Measurements from ENCODE around the gene FOXL2NB. TPM values are rescaled to one million over a fixed set of nuclear protein-coding genes. Genes with fewer than 3 reads are reported as not detected.
"Not testable (repeated sequence)": the region's sequence is repeated elsewhere in the genome, so short reads cannot be mapped to it uniquely, and the experiment has no call there.

Gene FOXL2NB
- total RNA-seq, 2 experiments from 2014 or later: not detected

- peak; percentile 91 for DNase-seq
- peak; percentile 93 for ATAC-seq
- peak overlapping the region; percentile 80 for H3K4me3 Mint-ChIP-seq
- peak overlapping the region; percentile 78 for H3K27ac Mint-ChIP-seq
- no peaks in the 10 kb centered on the region for H3K36me3 Mint-ChIP-seq (ENCODE audit: low read depth)
- no peaks in the 10 kb centered on the region for H3K9me3 Mint-ChIP-seq
- peaks cover 4% of the 10 kb centered on the region for H3K27me3 Mint-ChIP-seq
- ChIA-PET CTCF (interaction anchor here (0.6 to 11.1 kb wide), 124 partner anchors 8 to 1128 kb away, joined by 3 to 347 read pairs (median 5); partner anchors contain the start of genes CEP70, ESYT3, FAIM and PIK3CB), POLR2A (interaction anchor here (0.7 to 2.0 kb wide), 7 partner anchors 8 to 321 kb away, joined by 3 to 6 read pairs (median 4); partner anchors contain the start of gene CEP70)
- H3K4me1 Mint-ChIP-seq (ENCODE audit: low read depth): peaks cover 3% of the 10 kb centered on the region
- intact Hi-C loops (cut with micrococcal nuclease): loop anchor here (1.0 to 10.0 kb wide), 3 partner anchors 216 to 441 kb away; partner anchors contain the start of gene CEP70
- peak; percentile 90 for TF ChIP-seq CTCF (IDR thresholded peaks at IDR 0.05)
These were observed 31.2 kb upstream of the FOXL2NB start for GRCh38 chr3:138915503-138916498.

GRCh38 chr3:138916824-138917223, 30.2 kb upstream of the FOXL2NB start:
- H3K4me3 Mint-ChIP-seq: no peak overlapping the region
- H3K36me3 Mint-ChIP-seq (ENCODE audit: low read depth): no peaks in the 10 kb centered on the region
- no peaks in the 10 kb centered on the region for H3K9me3 Mint-ChIP-seq
- CTCF ChIA-PET: interaction anchor here (0.6 to 11.1 kb wide), 53 partner anchors 8 to 756 kb away, joined by 3 to 347 read pairs (median 7); partner anchors contain the start of genes CEP70 and ESYT3
- peaks cover 4% of the 10 kb centered on the region for H3K27me3 Mint-ChIP-seq
- DNase-seq (no peak), ATAC-seq (no peak)
- no peak overlapping the region for H3K27ac Mint-ChIP-seq
- H3K4me1 Mint-ChIP-seq (ENCODE audit: low read depth): peaks cover 3% of the 10 kb centered on the region
- intact Hi-C loops (cut with micrococcal nuclease): loop anchor here (1.0 to 10.0 kb wide), 2 partner anchors 218 to 442 kb away; no protein-coding TSS in a partner anchor
- POLR2A ChIA-PET: interaction anchor here (1.5 to 2.0 kb wide), 3 partner anchors 202 to 217 kb away, joined by 3 to 5 read pairs (median 5); no protein-coding TSS in a partner anchor
- no peak for TF ChIP-seq CTCF (IDR thresholded peaks at IDR 0.05)

- POLR2A ChIA-PET: no interaction called here
- Mint-ChIP-seq H3K4me3 (no peak overlapping the region), H3K27ac (no peak overlapping the region), H3K36me3 (ENCODE audit: low read depth) (no peaks in the 10 kb centered on the region), H3K4me1 (ENCODE audit: low read depth) (peaks cover 3% of the 10 kb centered on the region), H3K27me3 (peaks cover 4% of the 10 kb centered on the region), H3K9me3 (no peaks in the 10 kb centered on the region)
- CTCF ChIA-PET: interaction anchor here (2.1 to 11.1 kb wide), 4 partner anchors 15 to 328 kb away, joined by 4 to 347 read pairs (median 190); partner anchors contain the start of gene CEP70
- no peak for TF ChIP-seq CTCF (IDR thresholded peaks at IDR 0.05)
- ATAC-seq (no peak), DNase-seq (no peak)
- intact Hi-C loops (cut with micrococcal nuclease): loop anchor here (10.0 kb wide), 1 partner anchor 445 kb away; no protein-coding TSS in a partner anchor
These were observed 27.7 kb upstream of the FOXL2NB start for GRCh38 chr3:138919325-138919724.

GRCh38 chr3:138921316-138922292, 25.4 kb upstream of the FOXL2NB start:
- H3K9me3 Mint-ChIP-seq: no peaks in the 10 kb centered on the region
- POLR2A ChIA-PET: interaction anchor here (0.6 kb wide), 1 partner anchor 475 kb away, joined by 3 read pairs; no protein-coding TSS in a partner anchor

GRCh38 chr3:138922400-138922799, 24.6 kb upstream of the FOXL2NB start:
- not testable (repeated sequence) for DNase-seq; H3K27ac Mint-ChIP-seq; H3K27me3 Mint-ChIP-seq; H3K4me3 Mint-ChIP-seq; H3K36me3 Mint-ChIP-seq (ENCODE audit: low read depth); H3K4me1 Mint-ChIP-seq (ENCODE audit: low read depth); ATAC-seq; H3K9me3 Mint-ChIP-seq
- POLR2A ChIA-PET: interaction anchor here (0.6 kb wide), 1 partner anchor 474 kb away, joined by 3 read pairs; no protein-coding TSS in a partner anchor
- CTCF ChIA-PET: interaction anchor here (0.6 to 11.1 kb wide), 24 partner anchors 9 to 842 kb away, joined by 3 to 263 read pairs (median 6); partner anchors contain the start of gene CEP70
- intact Hi-C loops (cut with micrococcal nuclease): loop anchor here (5.0 kb wide), 1 partner anchor 505 kb away; no protein-coding TSS in a partner anchor

More at GRCh38 chr3:138921316-138922292, 25.4 kb upstream of the FOXL2NB start:
- Mint-ChIP-seq H3K4me1 (ENCODE audit: low read depth) (no peaks in the 10 kb centered on the region), H3K27me3 (peaks cover 6% of the 10 kb centered on the region), H3K27ac (no peak overlapping the region), H3K4me3 (no peak overlapping the region), H3K36me3 (ENCODE audit: low read depth) (no peaks in the 10 kb centered on the region)
- ATAC-seq (no peak), DNase-seq (no peak)
- CTCF ChIA-PET: interaction anchor here (1.7 to 11.1 kb wide), 6 partner anchors 12 to 330 kb away, joined by 4 to 263 read pairs (median 45); partner anchors contain the start of gene CEP70
- intact Hi-C loops (cut with micrococcal nuclease): loop anchor here (5.0 kb wide), 1 partner anchor 504 kb away; no protein-coding TSS in a partner anchor
- TF ChIP-seq CTCF (IDR thresholded peaks at IDR 0.05): no peak

All from activated CD8-positive, alpha-beta T cell treated with anti-CD3 and anti-CD28 coated beads for 36 hours (primary cell).